ENCODE results near the gene ACTL7B.
A peak's percentile ranks its signal among the peaks of the same experiment; 100 is the strongest.

Gene ACTL7B

DNA sequence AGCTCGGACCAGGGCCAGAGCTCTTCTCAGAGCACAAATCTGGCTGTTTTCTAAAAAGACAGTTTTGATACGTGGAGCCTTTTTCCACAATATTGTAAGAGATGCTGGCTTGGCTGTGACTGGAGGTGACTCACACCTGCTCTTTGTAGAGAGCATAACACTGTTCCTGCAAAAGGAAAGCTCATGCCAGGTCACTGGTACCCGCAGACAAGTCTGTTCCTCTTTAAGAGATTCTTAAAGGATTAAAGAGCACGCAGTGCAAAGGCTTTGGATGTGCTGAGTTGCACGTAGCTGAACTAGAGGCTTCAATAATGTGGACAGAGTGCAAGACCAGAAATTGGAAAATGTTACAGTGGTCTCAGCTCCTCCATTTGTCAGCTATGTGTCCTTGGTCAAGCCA lies 19.0 kb downstream of the ACTL7B start:
- TF ChIP-seq, protein P1, sequence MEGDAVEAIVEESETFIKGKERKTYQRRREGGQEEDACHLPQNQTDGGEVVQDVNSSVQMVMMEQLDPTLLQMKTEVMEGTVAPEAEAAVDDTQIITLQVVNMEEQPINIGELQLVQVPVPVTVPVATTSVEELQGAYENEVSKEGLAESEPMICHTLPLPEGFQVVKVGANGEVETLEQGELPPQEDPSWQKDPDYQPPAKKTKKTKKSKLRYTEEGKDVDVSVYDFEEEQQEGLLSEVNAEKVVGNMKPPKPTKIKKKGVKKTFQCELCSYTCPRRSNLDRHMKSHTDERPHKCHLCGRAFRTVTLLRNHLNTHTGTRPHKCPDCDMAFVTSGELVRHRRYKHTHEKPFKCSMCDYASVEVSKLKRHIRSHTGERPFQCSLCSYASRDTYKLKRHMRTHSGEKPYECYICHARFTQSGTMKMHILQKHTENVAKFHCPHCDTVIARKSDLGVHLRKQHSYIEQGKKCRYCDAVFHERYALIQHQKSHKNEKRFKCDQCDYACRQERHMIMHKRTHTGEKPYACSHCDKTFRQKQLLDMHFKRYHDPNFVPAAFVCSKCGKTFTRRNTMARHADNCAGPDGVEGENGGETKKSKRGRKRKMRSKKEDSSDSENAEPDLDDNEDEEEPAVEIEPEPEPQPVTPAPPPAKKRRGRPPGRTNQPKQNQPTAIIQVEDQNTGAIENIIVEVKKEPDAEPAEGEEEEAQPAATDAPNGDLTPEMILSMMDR (conservative IDR thresholded peaks at IDR 0.05; ENCODE audit: low read depth, low read length): no peak
- no peak for DNase-seq (ENCODE audit: low read depth)
- no peak overlapping the region for H3K4me3 ChIP-seq (ENCODE audit: low read depth, low read length)

- DNase-seq (ENCODE audit: low read depth): no peak
- H3K4me3 ChIP-seq (ENCODE audit: low read depth, low read length): no peak overlapping the region
- TF ChIP-seq, protein P1 (conservative IDR thresholded peaks at IDR 0.05; ENCODE audit: low read depth, low read length): no peak
Measured at GRCh38 chr9:108836319-108836718, 19.5 kb downstream of the ACTL7B start.

- DNase-seq (ENCODE audit: low read depth): no peak
- TF ChIP-seq, protein P1 (conservative IDR thresholded peaks at IDR 0.05; ENCODE audit: low read depth, low read length): no peak
Measured at GRCh38 chr9:108835831-108836230, 20.0 kb downstream of the ACTL7B start.

GRCh38 chr9:108834959-108835665 lies 20.7 kb downstream of the ACTL7B start:
- no peak overlapping the region for H3K4me3 ChIP-seq (ENCODE audit: low read depth, low read length)
- TF ChIP-seq, protein P1 (conservative IDR thresholded peaks at IDR 0.05; ENCODE audit: low read depth, low read length): no peak
- peak; percentile 47 for DNase-seq (ENCODE audit: low read depth)

More at GRCh38 chr9:108835831-108836230, 20.0 kb downstream of the ACTL7B start:
- H3K4me3 ChIP-seq (ENCODE audit: low read depth, low read length): no peak overlapping the region

GRCh38 chr9:108832179-108832500 lies 23.6 kb downstream of the ACTL7B start:
- no peak overlapping the region for H3K4me3 ChIP-seq (ENCODE audit: low read depth, low read length)
- TF ChIP-seq, protein P1 (conservative IDR thresholded peaks at IDR 0.05; ENCODE audit: low read depth, low read length): no peak
- no peak for DNase-seq (ENCODE audit: low read depth)

DNA sequence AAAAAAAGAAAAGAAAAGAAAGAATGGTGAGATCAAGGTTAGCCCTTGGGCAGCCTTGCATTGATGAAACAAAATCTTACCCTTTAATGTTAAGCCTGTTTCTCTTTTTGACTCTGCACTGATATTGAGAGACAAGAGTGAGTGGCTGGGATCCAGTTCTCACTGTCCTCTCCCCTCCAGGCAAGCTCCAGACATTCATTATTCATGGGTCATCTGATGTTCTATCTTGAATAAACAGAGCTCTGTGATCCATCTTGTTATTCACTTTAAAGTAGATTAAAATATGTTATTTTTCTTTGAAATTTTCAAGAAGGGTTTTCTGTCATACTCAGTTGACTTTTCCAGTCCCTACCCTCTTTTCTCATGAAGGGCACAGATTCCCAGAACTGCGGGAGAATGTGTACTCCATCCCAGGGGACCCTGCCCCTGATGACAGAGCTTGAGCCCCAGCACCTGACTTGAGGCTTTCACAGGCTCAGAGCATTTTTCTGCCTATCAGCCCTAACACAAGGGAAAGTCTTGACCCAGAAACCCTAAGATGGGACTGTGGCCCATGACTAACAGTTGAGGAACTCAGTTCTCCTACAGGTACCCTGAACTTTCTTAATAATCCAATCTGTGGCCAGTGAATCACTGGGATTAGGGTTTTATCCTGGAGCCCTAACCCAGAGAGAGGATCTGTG lies 24.1 kb downstream of the ACTL7B start:
- no peak overlapping the region for H3K4me3 ChIP-seq (ENCODE audit: low read depth, low read length)
- TF ChIP-seq, protein P1 (conservative IDR thresholded peaks at IDR 0.05; ENCODE audit: low read depth, low read length): no peak
- no peak for DNase-seq (ENCODE audit: low read depth)

- TF ChIP-seq, protein P1 (conservative IDR thresholded peaks at IDR 0.05; ENCODE audit: low read depth, low read length): no peak
- H3K4me3 ChIP-seq (ENCODE audit: low read depth, low read length): no peak overlapping the region
- DNase-seq (ENCODE audit: low read depth): peak; percentile 25
Measured at GRCh38 chr9:108830272-108830671, 25.5 kb downstream of the ACTL7B start.

Data from choroid plexus epithelial cell (primary cell).